ENCODE measurements around the gene LHFPL6. TPM values are rescaled to one million over a fixed set of nuclear protein-coding genes. Genes with fewer than 3 reads are reported as not detected.

Gene LHFPL6
- total and polyA plus RNA-seq, 2 experiments from 2014 or later = 7.8 to 9.5 TPM

DNA sequence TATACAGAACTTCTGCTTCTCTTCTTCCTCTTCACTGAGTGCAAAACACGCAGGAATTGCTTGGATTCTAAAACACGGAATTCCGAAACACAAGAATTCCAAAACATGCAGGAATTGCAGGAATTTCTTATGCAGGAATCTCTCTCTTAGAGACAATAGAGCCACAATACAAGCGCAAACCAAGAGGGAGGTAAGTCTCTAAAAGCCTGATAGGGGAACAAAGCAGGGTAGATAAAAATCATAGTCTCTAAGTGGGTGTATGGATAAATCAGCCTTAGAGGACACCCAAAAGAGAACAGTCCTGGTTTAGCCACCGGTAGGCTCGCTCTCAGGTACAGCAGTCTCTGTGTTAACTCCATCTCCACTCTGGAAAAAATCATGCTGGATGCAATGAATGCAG lies 112.9 kb downstream of the LHFPL6 start (continued):
- TF ChIP-seq REST (IDR thresholded peaks at IDR 0.05; ENCODE audit: unreplicated experiment) (no peak), JUNB (IDR thresholded peaks at IDR 0.05; ENCODE audit: unreplicated experiment) (no peak), ZNF114 (CRISPR knock-in tag; IDR thresholded peaks at IDR 0.05) (no peak), ETS1 (IDR thresholded peaks at IDR 0.05) (0 out of 2 replicates have a peak, but pooled peaks have one; percentile 35), CREB1 (CRISPR knock-in tag; IDR thresholded peaks at IDR 0.05; ENCODE audit: low read depth) (peak; percentile 54; the same call in 1 of the 2 replicates), POLR2AphosphoS5 (IDR thresholded peaks at IDR 0.05; ENCODE audit: low read depth) (peak; percentile 64), ZNF331 (CRISPR knock-in tag; IDR thresholded peaks at IDR 0.05; ENCODE audit: low read depth) (no peak), STAT1 (IDR thresholded peaks at IDR 0.05; ENCODE audit: unreplicated experiment) (no peak), EZH2phosphoT487 (IDR thresholded peaks at IDR 0.05; ENCODE audit: unreplicated experiment) (no peak), EZH2 (IDR thresholded peaks at IDR 0.05; ENCODE audit: low read depth, unreplicated experiment) (no peak)

GRCh38 chr13:39486758-39487157 lies 116.2 kb downstream of the LHFPL6 start:
- no peak for TF ChIP-seq POLR2AphosphoS5 (IDR thresholded peaks at IDR 0.05; ENCODE audit: low read depth)
- no peak for TF ChIP-seq REST (IDR thresholded peaks at IDR 0.05; ENCODE audit: unreplicated experiment)
- no peak for TF ChIP-seq ETS1 (IDR thresholded peaks at IDR 0.05)
- TF ChIP-seq ZNF114 (CRISPR knock-in tag; IDR thresholded peaks at IDR 0.05) = no peak
- Histone ChIP-seq H2AFZ (no peak overlapping the region), H3K27ac (ENCODE audit: low read depth) (no peak overlapping the region), H3K9me2 (ENCODE audit: insufficient read depth) (0 out of 2 replicates have a peak, but pooled peaks cover 11% of the 10 kb centered on the region), H3K4me3 (no peak overlapping the region), H4K20me1 (replicated peaks; ENCODE audit: insufficient read depth) (no peaks in the 10 kb centered on the region), H3K4me1 (ENCODE audit: insufficient read depth) (peaks cover 62% of the 10 kb centered on the region), H3K27me3 (ENCODE audit: insufficient read depth) (peaks cover 10% of the 10 kb centered on the region), H3K4me2 (peak overlapping the region; percentile 7; the same call in 1 of the 2 replicates), H3K36me3 (ENCODE audit: insufficient read depth) (no peaks in the 10 kb centered on the region), H3K79me2 (replicated peaks; ENCODE audit: insufficient read depth) (no peaks in the 10 kb centered on the region), H3F3A (replicated peaks; ENCODE audit: low read depth) (0 out of 2 replicates have a peak, but pooled peaks cover 3% of the 10 kb centered on the region)
- Mint-ChIP-seq H3K27me3 (ENCODE audit: insufficient read depth, low read depth, poor library complexity) (peaks cover 8% of the 10 kb centered on the region), H3K4me1 (peaks cover 66% of the 10 kb centered on the region), H3K27ac (no peak overlapping the region), H3K36me3 (ENCODE audit: low read depth) (no peaks in the 10 kb centered on the region), H3K9me3 (no peaks in the 10 kb centered on the region), H3K4me3 (no peak overlapping the region)
- no peak for ATAC-seq
- DNase-seq (ENCODE audit: low spot score) = no peak

Data from GM23338 (cell line).